ENCODE measurements around the gene UNC119B.

DNA sequence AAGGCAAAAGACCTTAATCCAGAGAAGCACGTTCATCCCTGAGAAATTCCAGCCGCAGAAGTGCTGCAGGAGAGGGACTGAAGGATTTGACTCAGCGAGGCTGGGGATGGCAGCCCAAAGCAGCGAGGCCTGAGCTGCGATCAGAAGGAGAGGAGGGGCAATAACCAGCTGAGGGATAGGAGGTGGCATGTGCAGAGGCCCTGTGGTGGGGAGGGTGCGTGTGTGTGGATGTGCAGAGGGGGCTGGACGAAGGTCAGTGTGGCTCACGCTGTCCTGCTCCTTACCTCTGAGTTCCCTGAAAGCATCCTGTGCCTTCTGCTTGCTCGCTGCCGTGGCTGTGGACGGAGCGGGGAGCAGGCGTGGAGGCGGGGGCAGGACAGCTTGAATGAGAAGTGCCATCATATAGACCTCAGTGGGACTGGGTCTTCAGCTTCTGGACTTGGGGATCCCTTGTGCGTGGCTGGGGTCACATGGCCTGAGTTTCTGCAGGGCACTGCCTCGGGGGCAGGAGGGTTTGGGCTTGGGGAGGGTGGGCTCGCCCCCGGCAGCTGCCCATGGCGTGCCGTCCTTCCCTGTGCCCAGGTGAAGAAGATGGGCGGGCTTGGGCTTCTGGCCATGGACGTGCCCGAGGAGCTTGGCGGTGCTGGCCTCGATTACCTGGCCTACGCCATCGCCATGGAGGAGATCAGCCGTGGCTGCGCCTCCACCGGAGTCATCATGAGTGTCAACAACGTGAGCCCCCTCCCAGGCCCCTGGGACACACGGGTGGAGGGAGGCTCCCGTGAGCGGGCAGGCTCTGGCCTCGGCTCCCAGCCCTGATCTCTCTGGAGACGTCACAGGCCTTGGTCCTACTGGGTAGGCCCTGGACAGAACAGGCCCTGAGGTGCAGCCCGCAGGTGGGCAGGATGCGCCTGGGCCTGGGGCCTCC, 26.4 kb downstream of the UNC119B start:
- TF ChIP-seq CTCF (conservative IDR thresholded peaks at IDR 0.05; ENCODE audit: low read depth in 2 of 2) (no peak), CREB1 (CRISPR knock-in tag; IDR thresholded peaks at IDR 0.05; ENCODE audit: low read depth) (no peak), ZNF331 (CRISPR knock-in tag; IDR thresholded peaks at IDR 0.05; ENCODE audit: low read depth) (no peak), EZH2 (IDR thresholded peaks at IDR 0.05; ENCODE audit: low read depth, unreplicated experiment) (no peak), POLR2AphosphoS5 (IDR thresholded peaks at IDR 0.05; ENCODE audit: low read depth) (no peak), EZH2phosphoT487 (IDR thresholded peaks at IDR 0.05; ENCODE audit: unreplicated experiment) (no peak)
- TF ChIP-seq, protein P1, sequence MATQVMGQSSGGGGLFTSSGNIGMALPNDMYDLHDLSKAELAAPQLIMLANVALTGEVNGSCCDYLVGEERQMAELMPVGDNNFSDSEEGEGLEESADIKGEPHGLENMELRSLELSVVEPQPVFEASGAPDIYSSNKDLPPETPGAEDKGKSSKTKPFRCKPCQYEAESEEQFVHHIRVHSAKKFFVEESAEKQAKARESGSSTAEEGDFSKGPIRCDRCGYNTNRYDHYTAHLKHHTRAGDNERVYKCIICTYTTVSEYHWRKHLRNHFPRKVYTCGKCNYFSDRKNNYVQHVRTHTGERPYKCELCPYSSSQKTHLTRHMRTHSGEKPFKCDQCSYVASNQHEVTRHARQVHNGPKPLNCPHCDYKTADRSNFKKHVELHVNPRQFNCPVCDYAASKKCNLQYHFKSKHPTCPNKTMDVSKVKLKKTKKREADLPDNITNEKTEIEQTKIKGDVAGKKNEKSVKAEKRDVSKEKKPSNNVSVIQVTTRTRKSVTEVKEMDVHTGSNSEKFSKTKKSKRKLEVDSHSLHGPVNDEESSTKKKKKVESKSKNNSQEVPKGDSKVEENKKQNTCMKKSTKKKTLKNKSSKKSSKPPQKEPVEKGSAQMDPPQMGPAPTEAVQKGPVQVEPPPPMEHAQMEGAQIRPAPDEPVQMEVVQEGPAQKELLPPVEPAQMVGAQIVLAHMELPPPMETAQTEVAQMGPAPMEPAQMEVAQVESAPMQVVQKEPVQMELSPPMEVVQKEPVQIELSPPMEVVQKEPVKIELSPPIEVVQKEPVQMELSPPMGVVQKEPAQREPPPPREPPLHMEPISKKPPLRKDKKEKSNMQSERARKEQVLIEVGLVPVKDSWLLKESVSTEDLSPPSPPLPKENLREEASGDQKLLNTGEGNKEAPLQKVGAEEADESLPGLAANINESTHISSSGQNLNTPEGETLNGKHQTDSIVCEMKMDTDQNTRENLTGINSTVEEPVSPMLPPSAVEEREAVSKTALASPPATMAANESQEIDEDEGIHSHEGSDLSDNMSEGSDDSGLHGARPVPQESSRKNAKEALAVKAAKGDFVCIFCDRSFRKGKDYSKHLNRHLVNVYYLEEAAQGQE (IDR thresholded peaks at IDR 0.05; ENCODE audit: unreplicated experiment), result no peak
- TF ChIP-seq, protein P2, sequence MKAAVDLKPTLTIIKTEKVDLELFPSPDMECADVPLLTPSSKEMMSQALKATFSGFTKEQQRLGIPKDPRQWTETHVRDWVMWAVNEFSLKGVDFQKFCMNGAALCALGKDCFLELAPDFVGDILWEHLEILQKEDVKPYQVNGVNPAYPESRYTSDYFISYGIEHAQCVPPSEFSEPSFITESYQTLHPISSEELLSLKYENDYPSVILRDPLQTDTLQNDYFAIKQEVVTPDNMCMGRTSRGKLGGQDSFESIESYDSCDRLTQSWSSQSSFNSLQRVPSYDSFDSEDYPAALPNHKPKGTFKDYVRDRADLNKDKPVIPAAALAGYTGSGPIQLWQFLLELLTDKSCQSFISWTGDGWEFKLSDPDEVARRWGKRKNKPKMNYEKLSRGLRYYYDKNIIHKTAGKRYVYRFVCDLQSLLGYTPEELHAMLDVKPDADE (IDR thresholded peaks at IDR 0.05), result no peak
